Neural cell (in vitro differentiated cells): ENCODE data around the gene GNAQ. TPM values are rescaled to one million over a fixed set of nuclear protein-coding genes. Genes with fewer than 3 reads are reported as not detected.

Source experiments
- H2AFZ ChIP-seq: fragments of 200-600, 300-800 bp; sonication (generic), shearing (Covaris generic); 2 replicates; pipeline ENCODE4 v1.6.0; 2014; ENCODE audit warnings: low read depth, mild to moderate bottlenecking, antibody characterized with exemption, low read length, moderate library complexity
- H3F3A ChIP-seq: fragments of 200-600 bp; shearing (Covaris generic); 2 replicates; pipeline ENCODE4 v1.6.1; 2016; ENCODE audit warnings: mild to moderate bottlenecking, moderate library complexity, mixed read lengths, antibody characterized with exemption, low read length; ENCODE audit not compliant: insufficient read depth, poor library complexity, severe bottlenecking
- H3K27ac ChIP-seq: fragments of 200-600, 300-800 bp; sonication (generic), shearing (Covaris generic); 2 replicates; pipeline ENCODE4 v1.5.1; 2014; ENCODE audit warnings: mild to moderate bottlenecking, low read length, moderate library complexity
- H3K27me3 ChIP-seq: fragments of 300-800, 200-600 bp; sonication (generic), shearing (Covaris generic); 2 replicates; pipeline ENCODE4 v1.6.0; 2014; ENCODE audit warnings: mild to moderate bottlenecking, low read depth, low read length, moderate library complexity; ENCODE audit not compliant: insufficient read depth
- H3K36me3 ChIP-seq: fragments of 300-800, 200-600 bp; sonication (generic), shearing (Covaris generic); 2 replicates; pipeline ENCODE4 v1.5.1; 2014; ENCODE audit warnings: mild to moderate bottlenecking, antibody characterized with exemption, low read length, moderate library complexity; ENCODE audit not compliant: insufficient read depth
- H3K4me2 ChIP-seq: fragments of 300-800, 200-600 bp; sonication (generic), shearing (Covaris generic); 2 replicates; pipeline ENCODE4 v1.6.0; 2014; ENCODE audit warnings: mild to moderate bottlenecking, low read length
- H3K4me3 ChIP-seq: fragments of 300-800, 200-600 bp; sonication (generic), shearing (Covaris generic); 2 replicates; pipeline ENCODE4 v1.5.1; 2014; ENCODE audit warnings: mild to moderate bottlenecking, low read length, moderate library complexity
- H3K79me2 ChIP-seq: fragments of 200-600 bp; shearing (Covaris generic); replicated peaks from 2 replicates; pipeline ENCODE4 v1.6.0; 2014; ENCODE audit warnings: mild to moderate bottlenecking, low read length, moderate library complexity; ENCODE audit not compliant: insufficient read depth
- H3K9ac ChIP-seq: fragments of 300-800, 200-600 bp; sonication (generic), shearing (Covaris generic); 2 replicates; pipeline ENCODE4 v1.6.1; 2016; ENCODE audit warnings: mild to moderate bottlenecking, low read length, mixed read lengths
- H3K9me2 ChIP-seq: fragments of 200-600 bp; shearing (Covaris generic); 2 replicates; pipeline ENCODE4 v1.6.1; 2016; ENCODE audit warnings: mild to moderate bottlenecking, low read length, mixed read lengths; ENCODE audit not compliant: insufficient read depth
- H3K9me3 ChIP-seq: fragments of 200-600, 300-800 bp; sonication (generic), shearing (Covaris generic); 2 replicates; pipeline ENCODE4 v1.6.1; 2016; ENCODE audit warnings: mild to moderate bottlenecking, mixed run types, low read length, moderate library complexity, mixed read lengths
- H4K20me1 ChIP-seq: fragments of 200-600 bp; shearing (Covaris generic); 2 replicates; pipeline ENCODE4 v1.6.1; 2016; ENCODE audit warnings: mild to moderate bottlenecking, mixed run types; ENCODE audit not compliant: insufficient read depth
- CTCF ChIP-seq: fragments of 450-650 bp; IDR thresholded peaks from 2 replicates; pipeline ENCODE4 v1.5.1; 2014; ENCODE audit warnings: antibody characterized with exemption, mild to moderate bottlenecking, moderate library complexity; ENCODE audit not compliant: poor library complexity, severe bottlenecking
- EP300 ChIP-seq: fragments of 450-650 bp; conservative IDR thresholded peaks from 2 replicates; pipeline ENCODE4 v1.6.1; 2014; ENCODE audit warnings: antibody characterized with exemption, mild to moderate bottlenecking, moderate library complexity; ENCODE audit not compliant: poor library complexity, severe bottlenecking
- EZH2 ChIP-seq: fragments of 200-600, 300-800 bp; shearing (Covaris generic), sonication (generic); IDR thresholded peaks from 2 replicates; pipeline ENCODE4 v1.6.1; 2014; ENCODE audit warnings: antibody characterized with exemption, low read length, borderline replicate concordance, mild to moderate bottlenecking; ENCODE audit not compliant: insufficient read depth, poor library complexity, severe bottlenecking
- MXI1 ChIP-seq: fragments of 450-650 bp; conservative IDR thresholded peaks from 2 replicates; pipeline ENCODE4 v1.6.1; 2014; ENCODE audit warnings: antibody characterized with exemption, mild to moderate bottlenecking; ENCODE audit not compliant: poor library complexity, severe bottlenecking
- POLR2AphosphoS5 ChIP-seq: IDR thresholded peaks from 2 replicates; pipeline ENCODE4 v1.6.1; 2012
- RAD21 ChIP-seq: fragments of 450-650 bp; conservative IDR thresholded peaks from 2 replicates; pipeline ENCODE4 v1.6.1; 2014; ENCODE audit warnings: antibody characterized with exemption, mild to moderate bottlenecking, moderate library complexity
- SMC3 ChIP-seq: fragments of 450-650 bp; conservative IDR thresholded peaks from 2 replicates; pipeline ENCODE4 v1.6.1; 2014; ENCODE audit warnings: antibody characterized with exemption, mild to moderate bottlenecking, moderate library complexity; ENCODE audit not compliant: poor library complexity
- TAF1 ChIP-seq: IDR thresholded peaks from 2 replicates; pipeline ENCODE4 v1.6.1; 2012; ENCODE audit warnings: low read depth
- polyA plus RNA-seq: library from polyadenylated mRNA; depleted of rRNA; stranded (reverse); fragments of >200 nt; gene quantifications from 2 replicates; pipeline ENCODE4 v1.2.3, GENCODE V29; 2014
- TF ChIP-seq, protein P1 (sequence below): IDR thresholded peaks from 2 replicates; pipeline ENCODE4 v1.6.1; 2012; ENCODE audit warnings: borderline replicate concordance

GNAQ gene
- polyA plus RNA-seq, 1 donor from 2014 or later, result 86.7 TPM

- no peaks in the 10 kb centered on the region for H3K9me3 ChIP-seq
- H3K27me3 ChIP-seq, result no peaks in the 10 kb centered on the region
These were observed 248.1 kb downstream of the GNAQ start for GRCh38 chr9:77783518-77783917.

GRCh38 chr9:77779010-77779409 lies 252.6 kb downstream of the GNAQ start:
- Histone ChIP-seq H3F3A (no peaks in the 10 kb centered on the region), H3K27ac (no peak overlapping the region), H3K9me2 (no peaks in the 10 kb centered on the region), H3K9me3 (peaks cover 9% of the 10 kb centered on the region), H3K79me2 (peaks cover 20% of the 10 kb centered on the region), H3K4me3 (no peak overlapping the region), H3K4me2 (no peak overlapping the region), H2AFZ (no peak overlapping the region), H3K9ac (no peak overlapping the region), H3K27me3 (no peaks in the 10 kb centered on the region), H3K36me3 (no peaks in the 10 kb centered on the region), H4K20me1 (no peaks in the 10 kb centered on the region)
- TF ChIP-seq EZH2 (no peak), TAF1 (no peak), CTCF (no peak), SMC3 (no peak), RAD21 (no peak), POLR2AphosphoS5 (no peak), MXI1 (no peak), EP300 (no peak)
- TF ChIP-seq, protein P1, sequence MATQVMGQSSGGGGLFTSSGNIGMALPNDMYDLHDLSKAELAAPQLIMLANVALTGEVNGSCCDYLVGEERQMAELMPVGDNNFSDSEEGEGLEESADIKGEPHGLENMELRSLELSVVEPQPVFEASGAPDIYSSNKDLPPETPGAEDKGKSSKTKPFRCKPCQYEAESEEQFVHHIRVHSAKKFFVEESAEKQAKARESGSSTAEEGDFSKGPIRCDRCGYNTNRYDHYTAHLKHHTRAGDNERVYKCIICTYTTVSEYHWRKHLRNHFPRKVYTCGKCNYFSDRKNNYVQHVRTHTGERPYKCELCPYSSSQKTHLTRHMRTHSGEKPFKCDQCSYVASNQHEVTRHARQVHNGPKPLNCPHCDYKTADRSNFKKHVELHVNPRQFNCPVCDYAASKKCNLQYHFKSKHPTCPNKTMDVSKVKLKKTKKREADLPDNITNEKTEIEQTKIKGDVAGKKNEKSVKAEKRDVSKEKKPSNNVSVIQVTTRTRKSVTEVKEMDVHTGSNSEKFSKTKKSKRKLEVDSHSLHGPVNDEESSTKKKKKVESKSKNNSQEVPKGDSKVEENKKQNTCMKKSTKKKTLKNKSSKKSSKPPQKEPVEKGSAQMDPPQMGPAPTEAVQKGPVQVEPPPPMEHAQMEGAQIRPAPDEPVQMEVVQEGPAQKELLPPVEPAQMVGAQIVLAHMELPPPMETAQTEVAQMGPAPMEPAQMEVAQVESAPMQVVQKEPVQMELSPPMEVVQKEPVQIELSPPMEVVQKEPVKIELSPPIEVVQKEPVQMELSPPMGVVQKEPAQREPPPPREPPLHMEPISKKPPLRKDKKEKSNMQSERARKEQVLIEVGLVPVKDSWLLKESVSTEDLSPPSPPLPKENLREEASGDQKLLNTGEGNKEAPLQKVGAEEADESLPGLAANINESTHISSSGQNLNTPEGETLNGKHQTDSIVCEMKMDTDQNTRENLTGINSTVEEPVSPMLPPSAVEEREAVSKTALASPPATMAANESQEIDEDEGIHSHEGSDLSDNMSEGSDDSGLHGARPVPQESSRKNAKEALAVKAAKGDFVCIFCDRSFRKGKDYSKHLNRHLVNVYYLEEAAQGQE, result no peak

More at GRCh38 chr9:77783518-77783917, 248.1 kb downstream of the GNAQ start:
- no peak overlapping the region for H2AFZ ChIP-seq
- H4K20me1 ChIP-seq, result no peaks in the 10 kb centered on the region
- H3F3A ChIP-seq, result no peaks in the 10 kb centered on the region
- H3K4me3 ChIP-seq, result no peak overlapping the region
- no peak overlapping the region for H3K4me2 ChIP-seq
- no peak overlapping the region for H3K9ac ChIP-seq
- peaks cover 2% of the 10 kb centered on the region for H3K79me2 ChIP-seq
- H3K27ac ChIP-seq, result no peak overlapping the region
- TF ChIP-seq, protein P1, result no peak
- TF ChIP-seq POLR2AphosphoS5 (no peak), CTCF (no peak), EZH2 (no peak), MXI1 (no peak), TAF1 (no peak), SMC3 (no peak), EP300 (no peak), RAD21 (no peak)
- peaks cover 4% of the 10 kb centered on the region for H3K36me3 ChIP-seq
- no peaks in the 10 kb centered on the region for H3K9me2 ChIP-seq
